HG03439 (cell line): ENCODE results near the gene ZNF467.

Experiments
- ATAC-seq: cut with Tn5 transposase; IDR thresholded peaks from one replicate; pipeline ENCODE4 v1.9.1; 2021; ENCODE audit warnings: mild to moderate bottlenecking, moderate library complexity; ENCODE audit not compliant: unreplicated experiment

ZNF467 gene

DNA sequence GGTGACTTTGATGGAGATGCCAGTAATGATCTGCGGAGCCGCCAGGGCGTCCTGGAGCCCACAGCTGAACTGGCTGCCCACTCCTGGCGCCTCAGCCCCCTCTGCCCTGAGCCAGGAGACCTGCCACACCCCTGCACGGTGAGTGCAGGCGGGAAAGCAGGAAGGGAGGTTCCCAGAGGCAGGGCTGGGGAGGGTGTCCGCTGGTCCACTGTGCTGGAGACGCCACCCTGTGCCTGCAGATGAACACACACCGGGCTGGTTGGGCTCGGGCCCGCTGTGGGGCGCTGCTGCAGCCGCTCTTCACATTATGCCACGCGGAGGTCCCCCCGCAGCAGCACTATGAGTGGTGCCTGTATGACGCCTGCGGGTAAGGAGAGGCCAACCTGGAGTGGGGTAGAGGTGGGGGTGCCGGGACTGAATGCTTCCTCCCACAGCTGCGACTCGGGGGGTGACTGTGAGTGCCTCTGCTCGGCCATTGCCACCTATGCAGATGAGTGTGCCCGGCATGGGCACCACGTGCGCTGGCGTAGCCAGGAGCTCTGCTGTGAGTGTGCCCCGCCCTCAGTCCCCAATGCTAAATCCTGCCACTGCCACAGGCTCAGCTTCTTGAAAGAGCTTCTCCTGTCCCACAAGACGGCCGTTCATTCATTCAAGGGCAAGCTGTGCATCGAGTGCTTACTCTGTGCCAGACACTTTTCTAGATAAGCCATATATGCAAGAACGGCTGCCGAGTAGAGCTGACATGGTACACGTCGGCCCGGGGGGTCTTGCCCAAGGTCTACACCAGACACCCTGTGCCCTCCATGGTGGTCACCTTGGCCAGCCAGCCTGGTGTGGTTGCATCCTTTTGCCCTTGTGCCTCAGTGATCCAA lies 14.3 kb upstream of the ZNF467 start:
- no peak for ATAC-seq

- ATAC-seq: no peak
Measured at GRCh38 chr7:149785983-149786382, 12.6 kb upstream of the ZNF467 start.

DNA sequence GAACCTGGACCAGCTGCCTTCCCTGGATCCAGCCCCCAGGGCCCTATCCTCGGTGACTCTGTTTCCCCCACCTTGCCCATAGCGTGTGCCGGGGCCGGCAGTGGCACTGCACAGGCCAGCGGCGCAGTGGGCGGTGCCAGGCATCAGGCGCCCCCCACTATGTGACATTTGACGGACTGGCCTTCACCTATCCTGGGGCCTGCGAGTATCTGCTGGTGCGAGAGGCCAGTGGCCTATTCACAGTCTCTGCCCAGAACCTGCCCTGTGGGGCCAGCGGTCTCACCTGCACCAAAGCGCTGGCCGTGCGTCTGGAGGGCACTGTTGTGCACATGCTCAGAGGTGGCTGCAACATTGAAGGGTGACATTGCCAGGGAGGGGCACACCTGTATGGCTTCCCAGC lies 12.0 kb upstream of the ZNF467 start:
- no peak for ATAC-seq

- ATAC-seq: no peak
Measured at GRCh38 chr7:149784251-149784608, 10.8 kb upstream of the ZNF467 start.

DNA sequence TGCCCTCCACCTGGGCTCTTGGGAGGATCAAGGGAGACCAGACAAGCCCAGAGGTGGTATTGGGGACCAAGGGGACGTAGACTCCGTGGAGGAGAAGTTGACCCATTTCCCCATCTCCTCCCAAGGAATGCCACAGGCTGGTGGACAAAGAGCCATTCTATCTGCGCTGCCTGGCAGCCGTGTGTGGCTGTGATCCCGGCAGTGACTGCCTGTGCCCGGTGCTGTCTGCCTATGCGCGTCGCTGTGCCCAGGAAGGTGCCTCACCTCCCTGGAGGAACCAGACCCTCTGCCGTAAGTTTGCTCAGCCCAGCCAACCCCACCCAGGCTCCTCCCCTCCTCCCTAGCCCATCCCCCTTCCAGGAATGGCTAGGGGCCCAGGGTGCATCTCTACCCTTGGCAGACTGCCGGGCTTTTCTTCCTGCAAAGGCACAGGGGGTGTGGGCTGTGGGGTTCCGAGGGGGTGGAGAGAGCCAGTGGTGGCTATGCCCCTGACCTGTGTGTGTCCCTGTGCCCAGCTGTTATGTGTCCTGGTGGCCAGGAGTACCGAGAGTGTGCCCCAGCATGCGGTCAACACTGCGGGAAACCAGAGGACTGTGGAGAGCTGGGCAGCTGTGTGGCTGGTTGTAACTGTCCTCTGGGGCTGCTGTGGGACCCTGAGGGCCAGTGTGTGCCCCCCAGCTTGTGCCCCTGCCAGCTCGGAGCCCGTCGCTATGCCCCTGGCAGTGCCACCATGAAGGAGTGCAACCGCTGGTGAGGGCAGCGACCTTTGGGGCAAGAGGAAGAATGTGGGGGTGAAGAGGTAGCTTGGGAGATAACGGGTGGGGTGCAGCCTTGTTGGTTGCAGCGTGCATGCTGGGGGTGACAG lies 10.2 kb upstream of the ZNF467 start:
- ATAC-seq: no peak

DNA sequence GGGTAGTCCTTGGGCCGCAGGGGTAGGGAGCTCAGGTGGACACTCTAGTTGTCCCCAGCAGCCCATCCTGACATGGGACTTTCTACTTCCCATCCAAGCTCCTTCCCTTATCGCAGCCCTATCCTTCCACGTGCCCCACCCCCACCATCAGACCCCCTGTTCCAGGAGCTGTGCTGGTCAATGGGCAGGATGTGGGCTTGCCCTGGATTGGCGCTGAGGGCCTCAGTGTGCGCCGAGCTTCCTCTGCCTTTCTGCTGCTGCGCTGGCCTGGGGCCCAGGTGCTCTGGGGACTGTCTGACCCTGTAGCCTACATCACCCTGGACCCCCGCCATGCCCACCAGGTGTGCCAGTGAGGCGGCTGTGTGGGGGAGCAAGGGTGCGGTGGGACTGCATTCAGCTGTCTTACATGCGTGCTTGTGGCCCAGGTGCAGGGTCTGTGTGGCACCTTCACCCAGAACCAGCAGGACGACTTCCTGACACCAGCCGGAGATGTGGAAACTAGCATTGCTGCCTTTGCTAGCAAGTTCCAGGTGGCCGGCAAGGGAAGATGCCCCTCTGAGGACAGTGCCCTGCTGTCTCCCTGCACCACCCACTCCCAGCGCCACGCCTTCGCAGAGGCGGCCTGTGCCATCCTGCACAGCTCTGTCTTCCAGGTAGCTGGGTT lies 9.4 kb upstream of the ZNF467 start:
- no peak for ATAC-seq

DNA sequence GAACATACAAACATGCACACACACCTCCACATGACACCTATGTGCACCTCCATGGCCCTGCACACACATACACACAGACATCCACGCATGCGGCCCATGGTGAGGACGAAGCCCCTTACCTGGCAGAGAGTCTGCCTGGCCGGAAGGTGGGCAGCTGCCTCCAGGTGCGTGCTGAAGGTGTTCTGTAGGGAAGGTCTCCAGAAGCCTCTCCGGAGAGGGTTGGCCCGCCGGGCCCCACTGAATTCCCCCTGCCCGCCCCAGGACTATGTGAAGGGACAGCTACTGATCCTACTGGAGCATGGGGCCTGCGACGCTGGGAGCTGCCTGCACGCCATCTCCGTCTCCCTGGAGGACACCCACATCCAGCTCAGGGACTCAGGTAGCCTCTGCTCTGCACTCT lies 8.5 kb upstream of the ZNF467 start:
- ATAC-seq: no peak

GRCh38 chr7:149780636-149781419 lies 7.4 kb upstream of the ZNF467 start:
- no peak for ATAC-seq

DNA sequence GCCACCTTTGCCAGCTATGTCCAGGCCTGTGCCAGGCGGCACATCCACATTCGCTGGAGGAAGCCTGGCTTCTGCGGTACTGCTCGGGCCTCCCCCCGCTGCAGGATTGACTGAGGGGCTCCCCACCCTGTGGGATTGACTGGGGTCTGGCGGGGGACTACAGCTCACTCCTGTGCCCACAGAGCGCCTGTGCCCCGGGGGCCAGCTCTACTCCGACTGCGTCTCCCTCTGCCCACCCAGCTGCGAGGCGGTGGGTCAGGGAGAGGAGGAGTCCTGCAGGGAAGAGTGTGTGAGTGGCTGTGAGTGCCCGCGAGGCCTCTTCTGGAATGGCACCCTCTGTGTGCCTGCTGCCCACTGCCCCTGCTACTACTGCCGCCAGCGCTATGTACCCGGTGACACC lies 6.7 kb upstream of the ZNF467 start:
- no peak for ATAC-seq

GRCh38 chr7:149779502-149779805 lies 6.1 kb upstream of the ZNF467 start:
- ATAC-seq: no peak

- no peak for ATAC-seq
Measured at GRCh38 chr7:149778696-149779501, 5.5 kb upstream of the ZNF467 start.

GRCh38 chr7:149778327-149778637 lies 4.9 kb upstream of the ZNF467 start:
- no peak for ATAC-seq

GRCh38 chr7:149777551-149778326 lies 4.4 kb upstream of the ZNF467 start:
- ATAC-seq: no peak

GRCh38 chr7:149776848-149777407 lies 3.5 kb upstream of the ZNF467 start:
- ATAC-seq: no peak

DNA sequence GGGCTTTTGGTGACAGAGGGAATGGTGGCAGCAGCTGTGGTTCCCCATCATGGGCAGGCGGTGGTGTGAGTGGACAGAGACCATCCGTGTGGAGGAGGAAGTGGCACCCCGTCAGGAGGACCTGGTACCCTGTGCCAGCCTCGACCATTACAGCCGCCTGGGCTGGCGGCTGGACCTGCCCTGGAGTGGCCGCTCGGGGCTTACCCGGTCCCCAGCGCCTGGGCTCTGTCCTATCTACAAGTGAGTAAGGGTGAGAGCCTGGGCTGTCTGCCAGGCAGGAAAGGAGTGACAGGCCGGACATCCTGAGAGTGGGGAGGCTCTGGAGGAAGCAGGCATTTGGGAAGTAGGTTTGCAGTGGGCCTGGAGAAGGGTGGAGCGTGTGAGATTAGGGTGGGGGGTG lies 2.9 kb upstream of the ZNF467 start:
- ATAC-seq: no peak

DNA sequence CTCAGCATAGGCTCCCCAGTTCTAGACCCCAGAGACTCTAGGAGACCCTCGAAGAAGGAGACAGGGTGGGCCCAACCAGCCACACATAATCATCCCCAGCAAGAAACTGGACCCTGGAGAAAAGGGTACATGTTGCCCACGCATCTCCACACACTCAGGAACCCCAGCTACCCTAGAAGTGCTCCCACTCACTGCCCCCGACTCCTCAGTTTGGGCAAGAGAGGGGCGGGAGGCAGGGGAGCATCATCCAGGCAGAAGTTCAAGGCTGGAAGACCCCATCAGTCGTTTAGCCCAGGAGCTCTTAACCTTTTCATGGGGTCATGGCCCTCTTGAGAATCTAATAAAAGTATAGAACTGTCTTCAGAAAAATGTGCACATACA lies 1.8 kb upstream of the ZNF467 start:
- ATAC-seq: no peak

DNA sequence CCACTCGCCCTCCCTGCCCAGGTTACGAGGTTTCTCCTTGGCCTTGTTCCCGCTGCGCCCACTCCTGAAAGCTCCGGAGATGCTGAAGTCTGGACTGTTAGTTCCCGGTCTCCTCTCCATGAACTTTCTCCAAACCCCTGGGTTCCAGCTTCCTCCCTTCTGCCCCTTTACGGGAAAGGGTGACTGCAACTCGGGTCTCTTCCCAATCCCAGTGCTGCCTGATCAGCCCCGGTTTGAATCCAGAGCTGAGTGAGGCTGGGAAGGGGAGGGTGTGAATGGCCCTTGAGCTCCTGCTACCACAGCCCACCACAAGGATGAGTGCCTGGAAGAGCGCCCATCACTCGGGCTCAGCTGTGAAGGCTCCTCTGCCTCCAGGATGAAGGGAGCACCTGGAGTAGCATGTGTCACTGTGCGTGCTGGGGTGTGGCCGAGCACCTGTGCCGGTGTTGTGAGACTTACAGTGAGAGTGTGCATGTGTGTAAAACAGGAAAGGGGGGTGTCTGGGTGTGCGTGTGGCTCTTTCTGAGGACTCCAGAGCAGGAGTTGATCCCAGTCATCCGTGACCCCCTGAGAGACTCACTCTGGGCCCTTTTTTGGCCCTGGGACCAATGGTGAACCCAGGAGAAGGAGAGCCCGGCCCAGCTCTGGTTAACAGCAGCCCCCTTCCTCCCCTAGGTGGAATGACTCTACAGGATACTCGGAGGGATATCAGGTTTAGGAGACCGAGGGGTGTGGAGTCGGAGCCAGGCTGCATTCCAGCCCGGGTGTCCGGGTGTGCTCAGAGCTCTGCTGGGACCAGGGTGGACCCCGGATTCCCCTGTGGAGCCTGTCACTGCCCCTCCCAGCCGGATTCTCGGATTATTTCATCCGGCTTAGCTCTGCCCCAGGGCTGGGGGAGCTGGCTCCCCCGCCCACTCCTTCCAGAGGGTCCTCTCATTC lies 1.1 kb upstream of the ZNF467 start:
- no peak for ATAC-seq

- no peak for ATAC-seq
Measured at GRCh38 chr7:149772956-149773434, 393 bp downstream of the ZNF467 start.
